GM19452 (cell line): ENCODE data around the gene CBLC.
"Not testable (repeated sequence)": the region's sequence is repeated elsewhere in the genome, so short reads cannot be mapped to it uniquely, and the experiment has no call there.

ENCODE experiments used
- ATAC-seq: cut with Tn5 transposase; IDR thresholded peaks from one replicate; pipeline ENCODE4 v1.9.1; 2021; ENCODE audit not compliant: unreplicated experiment

CBLC gene

DNA sequence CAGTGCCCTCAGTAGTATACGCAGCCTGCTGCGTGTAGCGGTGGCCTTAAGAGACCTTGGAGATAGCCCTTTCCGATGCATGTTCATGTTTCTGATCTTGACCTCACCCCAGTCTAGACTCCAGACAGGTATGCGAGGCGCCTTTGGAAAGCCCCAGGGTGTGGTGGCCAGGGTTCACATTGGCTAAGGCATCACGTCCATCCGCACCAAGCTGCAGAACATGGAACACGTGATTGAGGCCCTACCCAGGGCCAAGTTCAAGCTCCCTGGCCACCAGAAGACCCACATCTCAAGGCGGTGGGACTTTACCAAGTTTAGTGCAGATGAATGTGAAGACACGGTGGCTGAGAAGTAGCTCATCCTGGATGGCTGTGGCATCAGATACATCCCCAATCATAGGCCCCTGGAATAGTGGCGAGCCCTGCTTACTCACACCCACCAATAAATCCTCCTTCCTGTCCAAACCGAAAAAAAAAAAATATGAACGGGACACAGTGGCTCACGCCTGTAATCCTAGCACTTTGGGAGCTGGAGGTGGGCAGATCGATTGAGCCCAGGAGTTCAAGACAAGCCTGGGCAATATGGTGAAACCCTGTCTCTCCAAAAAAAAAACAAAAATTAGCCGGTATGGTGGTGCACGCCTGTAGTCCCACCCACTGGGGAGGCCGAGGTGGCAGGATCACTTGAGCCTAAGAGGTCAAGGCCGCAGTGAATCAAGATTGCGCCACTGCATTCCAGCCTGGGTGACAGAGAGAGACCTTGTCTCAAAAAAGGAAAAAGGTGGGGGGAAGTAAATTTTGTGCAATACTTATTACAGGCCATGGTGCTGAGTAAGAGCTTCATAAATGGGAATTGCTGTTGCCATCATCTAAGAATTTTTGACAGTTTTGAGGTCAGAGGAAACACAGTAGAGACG lies 12.4 kb upstream of the CBLC start:
- no peak for ATAC-seq

DNA sequence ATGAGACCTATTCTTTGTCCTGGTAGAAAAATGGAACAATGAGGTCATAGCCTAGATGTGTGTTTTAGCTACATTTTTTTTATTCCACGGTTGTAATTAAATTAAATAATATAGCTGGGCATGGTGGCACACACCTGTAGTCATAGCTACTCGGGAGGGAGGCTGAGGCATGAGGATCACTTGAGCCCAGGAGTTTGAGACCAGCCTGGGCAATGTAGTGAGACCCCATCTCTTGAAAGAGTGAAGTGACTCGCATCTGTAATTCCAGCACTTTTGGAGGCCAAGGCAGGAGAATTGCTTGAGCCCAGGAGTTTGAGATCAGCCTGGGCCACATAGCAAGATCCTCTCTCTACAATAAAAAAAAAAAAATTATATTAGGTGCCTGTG lies 11.7 kb upstream of the CBLC start:
- no peak for ATAC-seq

DNA sequence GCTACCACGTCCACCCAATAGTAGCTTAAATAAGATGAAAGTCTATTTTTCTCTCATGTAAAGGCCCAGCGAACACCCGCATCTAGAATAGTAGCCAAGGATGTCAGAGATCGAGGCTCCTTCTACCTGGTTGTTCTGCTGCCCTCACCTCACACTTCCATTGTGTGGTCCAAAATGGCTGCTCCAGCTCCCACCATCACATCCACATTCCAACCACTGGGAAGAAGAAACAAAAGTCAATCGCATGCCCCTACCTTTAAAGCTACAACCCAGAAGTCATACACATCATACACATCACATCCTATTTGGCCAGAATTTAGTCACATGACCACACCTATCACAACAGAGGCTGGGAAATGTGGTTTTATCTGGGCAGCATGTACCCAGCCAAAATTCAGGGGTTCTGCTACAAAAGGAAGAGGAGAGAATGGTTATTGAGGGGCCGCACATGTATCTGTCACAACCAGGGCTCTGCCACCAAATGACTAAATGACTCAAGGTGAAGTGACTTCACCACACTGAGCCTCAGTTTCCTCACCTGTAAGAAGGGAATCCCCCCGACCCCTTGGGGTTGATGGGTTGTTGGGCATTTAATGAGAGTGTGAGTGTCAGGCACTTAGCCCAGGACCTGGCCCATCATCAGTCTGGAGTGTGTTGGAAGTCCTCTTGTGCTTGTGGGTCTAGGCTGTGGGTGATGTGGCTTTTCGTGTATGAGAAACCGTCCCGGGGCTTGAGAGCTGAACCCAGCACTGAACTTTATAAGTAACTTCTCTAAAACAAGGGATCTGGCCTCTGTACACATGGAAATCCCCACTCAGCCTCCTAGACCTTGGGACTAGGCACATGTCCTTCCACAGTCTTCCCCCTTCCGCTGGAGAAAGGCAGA lies 10.2 kb upstream of the CBLC start:
- ATAC-seq, result no peak

DNA sequence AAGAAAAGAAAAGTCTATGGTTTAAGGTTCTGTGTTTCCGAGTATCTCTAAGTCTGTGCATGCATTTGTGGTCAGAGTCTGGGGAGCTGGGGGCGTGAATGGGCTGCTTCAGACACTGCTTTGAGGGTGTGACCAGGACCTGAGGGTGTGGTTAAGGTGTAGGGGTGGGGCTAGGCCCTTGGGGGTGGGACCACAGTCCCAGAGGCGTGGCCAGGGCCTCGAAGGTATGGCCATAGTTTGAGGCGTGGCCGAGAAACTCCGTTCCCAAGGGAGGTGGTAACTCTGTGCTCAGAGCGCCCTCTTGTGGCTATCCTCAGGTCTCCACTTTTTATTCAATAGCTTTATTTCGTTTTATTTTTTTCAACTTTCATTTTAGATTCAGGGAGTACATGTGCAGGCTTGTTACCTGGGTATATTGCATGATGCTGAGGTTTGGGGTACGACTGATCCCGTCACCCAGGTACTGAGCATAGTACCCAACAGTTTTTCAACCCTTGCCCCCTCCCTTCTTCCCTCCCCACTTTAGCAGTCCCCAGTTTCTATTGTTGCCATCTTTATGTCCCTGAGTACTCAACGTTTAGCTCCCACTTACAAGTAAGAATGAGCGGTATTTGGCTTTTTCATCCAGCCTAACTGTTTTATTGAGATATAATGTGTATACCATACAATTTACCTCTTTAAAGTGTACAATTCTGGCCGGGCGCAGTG lies 7.0 kb upstream of the CBLC start:
- peak; percentile 95 for ATAC-seq

DNA sequence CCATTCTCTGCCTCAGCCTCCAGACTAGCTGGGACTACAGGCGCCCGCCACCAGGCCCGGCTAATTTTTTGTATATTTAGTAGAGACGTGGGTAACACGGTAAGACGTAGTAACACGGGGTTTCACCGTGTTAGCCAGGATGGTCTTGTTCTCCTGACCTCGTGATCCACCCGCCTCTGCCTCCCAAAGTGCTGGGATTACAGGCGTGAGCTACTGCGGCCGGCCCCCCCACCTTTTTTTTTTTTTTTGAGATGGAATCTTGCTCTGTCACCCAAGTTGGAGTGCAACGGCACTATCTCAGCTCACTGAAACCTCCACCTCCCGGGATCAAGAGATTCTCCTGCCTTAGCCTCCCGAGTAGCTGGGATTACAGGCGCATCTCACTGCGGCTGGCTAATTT lies 5.5 kb upstream of the CBLC start:
- not testable (repeated sequence) for ATAC-seq

DNA sequence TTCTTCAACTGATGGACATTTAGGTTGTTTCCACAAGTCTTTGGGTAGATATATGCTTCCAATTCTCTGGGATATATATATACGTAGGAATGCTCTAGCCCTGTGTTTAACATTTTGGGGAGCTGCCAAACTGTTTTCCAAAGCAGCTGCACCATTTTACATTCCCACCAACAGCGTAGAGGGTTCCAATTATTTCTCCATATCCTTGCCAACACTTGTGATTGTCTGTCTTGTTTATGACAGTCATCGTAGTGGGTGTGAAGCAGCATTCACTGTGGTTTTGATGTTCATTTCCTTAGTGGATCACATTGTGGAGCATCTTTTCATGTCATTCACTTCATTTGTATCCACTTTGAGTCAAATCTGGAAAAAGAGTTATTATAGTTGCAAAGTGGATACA lies 4.7 kb upstream of the CBLC start:
- ATAC-seq, result no peak

DNA sequence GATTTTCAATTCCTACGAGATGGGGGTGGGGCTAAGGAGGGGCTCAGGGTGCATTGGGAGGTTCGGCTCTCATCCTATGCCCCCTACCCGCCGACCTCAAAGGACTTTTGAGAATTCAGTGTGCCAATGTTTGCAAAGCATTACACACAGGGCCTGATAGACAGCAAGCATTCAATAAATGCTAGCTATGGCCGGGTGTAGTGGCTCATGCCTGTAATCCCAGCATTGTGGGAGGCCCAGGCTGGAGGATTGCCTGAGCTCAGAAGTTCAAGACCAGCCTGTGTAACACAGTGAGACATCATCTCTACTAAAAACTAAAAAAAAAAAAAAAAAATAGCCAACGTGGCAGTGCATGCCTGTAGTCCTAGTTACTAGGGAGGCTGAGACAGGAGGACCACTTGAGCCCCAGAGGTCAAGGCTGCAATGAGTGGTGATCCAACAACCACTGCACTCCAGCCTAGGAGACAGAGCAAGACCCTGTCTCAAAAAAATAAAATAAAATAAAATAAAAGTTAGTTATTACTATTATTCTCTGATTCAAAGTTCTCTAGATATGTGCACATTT lies 1.9 kb upstream of the CBLC start:
- ATAC-seq, result no peak

DNA sequence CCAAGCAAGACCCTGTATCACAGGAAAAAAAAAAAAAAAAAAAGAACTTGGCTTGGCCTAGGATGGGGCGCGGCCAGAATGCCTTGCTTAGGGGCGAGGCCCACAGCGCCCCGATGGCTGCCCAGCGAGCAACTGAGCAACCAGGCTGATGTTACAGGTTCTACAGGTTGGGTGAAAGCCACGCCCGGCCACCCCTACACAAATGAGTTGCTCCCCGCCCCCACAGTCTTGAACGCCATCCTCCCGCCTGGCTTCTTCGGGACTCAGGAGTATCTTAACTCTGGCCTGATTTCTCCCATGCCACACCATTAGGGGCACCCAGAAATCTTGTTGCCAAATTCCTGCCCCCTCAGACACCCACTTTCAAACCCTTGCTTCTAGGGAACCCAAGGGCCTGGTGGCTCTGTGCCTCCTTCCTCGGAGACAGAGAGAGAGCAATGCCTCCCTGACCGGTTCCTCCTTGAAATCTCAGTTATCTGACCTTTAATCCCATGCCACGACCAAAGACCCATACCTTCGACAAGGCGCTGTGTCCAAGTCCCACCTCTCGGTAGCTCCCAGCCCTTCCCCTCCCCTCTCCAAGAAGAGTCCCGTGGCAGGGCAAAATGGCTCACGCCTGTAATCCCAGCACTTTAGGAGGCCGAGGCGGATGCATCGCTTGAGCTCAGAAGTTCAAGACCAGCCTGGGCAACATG lies 1.1 kb upstream of the CBLC start:
- no peak for ATAC-seq

DNA sequence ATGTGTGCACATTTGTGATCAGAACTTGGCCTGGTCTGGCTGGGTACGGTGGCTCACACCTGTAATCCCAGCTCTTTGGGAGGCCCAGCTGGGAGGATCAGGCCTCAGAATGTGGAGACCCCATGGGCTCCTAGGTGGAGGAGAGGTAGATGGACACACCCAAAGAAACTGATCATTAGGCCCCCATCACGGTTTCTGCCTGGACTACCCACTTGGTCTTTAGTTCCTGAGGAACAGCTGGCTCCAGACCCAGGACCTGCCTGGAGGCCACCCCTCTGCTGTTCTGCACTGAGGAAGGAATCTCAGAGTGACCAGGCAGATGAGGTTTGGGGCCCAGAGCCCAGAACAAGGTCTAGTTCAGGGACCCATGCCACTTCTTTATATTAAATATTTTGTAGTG lies 1.5 kb downstream of the CBLC start:
- no peak for ATAC-seq

DNA sequence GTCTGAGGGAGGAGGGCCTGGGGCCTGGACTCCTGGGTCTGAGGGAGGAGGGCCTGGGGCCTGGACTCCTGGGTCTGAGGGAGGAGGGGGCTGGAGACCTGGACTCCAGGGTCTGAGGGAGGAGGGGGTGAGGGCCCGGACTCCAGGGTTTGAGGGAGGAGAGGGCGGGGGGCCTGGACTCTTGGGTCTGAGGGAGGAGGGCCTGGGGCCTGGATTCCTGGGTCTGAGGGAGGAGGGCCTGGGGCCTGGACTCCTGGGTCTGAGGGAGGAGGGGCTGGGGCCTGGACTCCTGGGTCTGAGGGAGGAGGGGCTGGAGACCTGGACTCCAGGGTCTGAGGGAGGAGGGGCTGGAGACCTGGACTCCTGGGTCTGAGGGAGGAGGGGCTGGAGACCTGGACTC lies 4.0 kb downstream of the CBLC start:
- not testable (repeated sequence) for ATAC-seq

DNA sequence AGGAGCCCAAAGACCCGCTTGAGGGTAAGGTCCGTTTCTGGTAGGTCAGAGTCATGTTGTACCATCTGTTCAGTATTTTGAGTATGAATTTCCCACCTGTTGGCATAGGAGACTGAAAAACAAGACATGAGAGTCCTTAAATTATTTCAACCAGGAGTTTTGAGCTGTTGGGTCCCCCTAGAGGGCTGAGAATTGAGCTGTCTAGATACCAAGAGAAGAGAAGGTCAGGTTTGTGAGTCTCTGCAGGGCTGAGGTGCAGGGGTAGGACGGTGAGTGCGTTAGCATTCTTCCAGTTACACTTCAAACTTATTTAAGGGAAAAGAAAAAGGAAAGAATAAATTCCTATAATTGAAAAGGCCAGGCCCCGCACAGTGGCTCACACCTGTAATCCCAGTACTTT lies 5.0 kb downstream of the CBLC start:
- no peak for ATAC-seq

DNA sequence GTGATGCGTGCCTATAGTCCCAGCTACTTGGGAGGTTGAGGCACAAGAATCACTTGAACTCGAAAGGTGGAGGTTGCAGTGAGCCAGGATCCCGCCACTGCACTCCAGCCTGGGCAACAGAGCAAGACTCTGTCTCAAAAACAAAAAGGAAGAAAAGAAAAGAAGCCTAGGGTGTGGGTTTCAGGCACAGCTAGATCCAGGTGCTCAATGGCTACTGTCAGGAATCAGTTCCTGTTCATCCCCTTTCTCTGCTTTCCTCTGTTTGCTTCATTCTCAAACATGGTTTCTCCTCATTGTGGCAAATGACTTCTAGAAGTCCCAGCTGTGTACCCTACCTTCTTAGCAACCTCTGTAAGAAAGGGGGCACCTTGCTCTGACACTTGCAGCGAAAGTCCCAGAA lies 5.9 kb downstream of the CBLC start:
- no peak for ATAC-seq

DNA sequence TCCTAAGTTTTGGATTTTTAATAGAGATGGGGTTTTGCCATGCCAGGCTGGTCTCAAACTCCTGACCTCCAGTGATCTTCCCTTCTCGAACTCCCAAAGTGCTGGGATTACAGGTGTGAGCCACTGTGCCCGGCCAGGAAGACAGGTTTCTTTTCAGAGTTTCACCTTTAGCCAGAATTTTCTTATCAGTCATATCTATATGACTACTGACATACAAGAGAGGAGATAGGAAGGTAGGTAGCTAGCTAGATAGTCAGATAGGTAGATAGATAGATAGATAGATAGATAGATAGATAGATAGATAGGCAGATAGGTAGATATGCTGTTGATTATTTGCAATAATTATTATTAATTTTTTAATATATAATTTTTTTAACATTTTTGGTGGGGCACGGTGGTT lies 7.6 kb downstream of the CBLC start:
- ATAC-seq, result no peak

DNA sequence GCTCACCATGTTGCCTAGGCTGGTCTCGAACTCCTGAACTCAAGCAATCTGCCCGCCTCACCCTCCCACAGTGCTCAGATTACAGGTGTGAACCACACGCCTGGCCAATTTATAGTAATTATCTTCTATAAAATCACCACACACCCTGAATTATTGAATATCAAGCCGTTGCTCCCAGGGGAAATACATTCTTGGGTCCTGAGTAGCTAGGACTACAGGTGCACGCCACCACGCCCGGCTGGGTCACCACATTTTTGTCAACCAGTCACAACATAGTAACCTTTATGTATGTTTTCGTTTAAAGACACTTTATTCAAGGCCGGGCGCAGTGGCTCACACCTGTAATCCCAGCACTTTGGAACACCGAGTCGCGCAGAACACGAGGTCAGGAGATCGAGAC lies 8.3 kb downstream of the CBLC start:
- no peak for ATAC-seq

DNA sequence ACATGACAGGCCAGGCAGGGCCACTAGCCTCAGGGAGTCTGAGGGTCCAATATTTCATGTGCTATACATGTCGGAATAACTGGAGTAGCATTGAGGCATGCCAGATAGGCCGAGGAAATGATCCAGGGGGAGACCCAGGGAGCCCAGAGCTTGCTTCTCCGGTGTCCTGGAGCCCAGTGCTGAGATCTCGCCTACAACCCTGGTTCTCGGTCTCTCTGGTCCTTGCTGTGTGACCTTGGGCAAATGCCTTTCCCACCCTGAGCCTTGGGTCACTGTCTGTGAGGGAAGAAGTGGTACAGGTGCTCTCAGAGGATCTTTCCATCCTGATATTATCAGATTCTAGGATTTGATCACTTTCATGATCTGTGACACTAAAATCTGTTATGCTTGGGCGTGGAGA lies 11.3 kb downstream of the CBLC start:
- ATAC-seq, result no peak

DNA sequence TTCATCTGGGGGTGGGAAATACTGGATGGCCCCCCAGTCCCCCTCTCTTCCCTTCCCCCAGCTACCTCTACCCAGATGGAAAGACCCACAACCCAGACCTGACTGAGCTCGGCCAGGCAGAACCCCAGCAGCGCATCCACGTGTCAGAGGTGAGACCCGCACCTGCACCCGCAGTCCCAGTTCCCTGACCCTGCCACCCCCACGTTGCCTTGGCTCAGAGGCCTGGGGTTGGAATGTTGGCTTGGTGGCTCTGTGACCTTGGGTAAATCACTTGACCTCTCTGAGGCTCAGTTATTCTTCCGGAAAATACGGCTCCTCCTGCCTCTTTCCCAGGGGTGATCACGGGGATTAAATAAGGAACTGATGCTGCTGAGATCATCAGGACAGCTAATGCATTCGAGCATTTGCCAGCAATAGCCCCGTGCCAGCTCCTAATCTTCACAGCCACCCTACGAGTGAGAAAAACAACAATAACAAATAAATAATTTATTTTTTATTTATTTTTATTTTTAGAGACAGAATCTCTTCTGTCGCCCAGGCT lies 12.3 kb downstream of the CBLC start:
- no peak for ATAC-seq

DNA sequence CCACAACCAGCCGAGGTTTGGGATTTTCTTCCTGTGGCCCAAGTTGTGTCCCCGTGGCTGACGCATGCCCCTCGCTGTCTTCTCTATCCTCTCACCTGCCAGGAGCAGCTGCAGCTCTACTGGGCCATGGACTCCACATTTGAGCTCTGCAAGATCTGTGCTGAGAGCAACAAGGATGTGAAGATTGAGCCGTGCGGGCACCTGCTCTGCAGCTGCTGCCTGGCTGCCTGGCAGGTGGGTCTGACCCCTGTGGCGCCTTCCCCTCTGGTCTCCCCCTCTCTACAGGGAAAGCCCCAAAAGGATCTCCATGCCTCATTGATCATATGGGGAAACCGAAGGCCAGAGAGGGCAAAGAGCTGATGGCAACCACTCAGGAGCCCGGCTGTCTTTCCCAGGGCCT lies 14.6 kb downstream of the CBLC start:
- ATAC-seq, result no peak

DNA sequence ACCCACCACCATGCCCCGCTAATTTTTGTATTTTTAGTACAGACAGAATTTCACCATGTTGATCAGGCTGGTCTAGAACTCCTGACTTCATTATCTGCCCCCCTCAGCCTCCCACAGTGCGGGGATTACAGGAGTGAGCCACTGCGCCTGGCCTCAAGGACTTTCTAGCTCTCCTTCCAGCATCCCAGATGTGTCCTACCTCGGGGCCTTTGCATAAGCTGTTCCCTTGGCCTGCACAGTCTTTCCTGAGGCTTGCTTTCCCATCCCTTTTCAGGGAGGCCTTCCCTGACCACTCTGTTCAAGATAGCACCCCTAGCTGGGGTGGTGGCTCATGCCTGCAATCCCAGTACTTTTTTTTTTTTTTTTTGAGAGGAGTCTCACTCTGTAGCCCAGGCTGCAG lies 16.9 kb downstream of the CBLC start:
- ATAC-seq, result no peak

DNA sequence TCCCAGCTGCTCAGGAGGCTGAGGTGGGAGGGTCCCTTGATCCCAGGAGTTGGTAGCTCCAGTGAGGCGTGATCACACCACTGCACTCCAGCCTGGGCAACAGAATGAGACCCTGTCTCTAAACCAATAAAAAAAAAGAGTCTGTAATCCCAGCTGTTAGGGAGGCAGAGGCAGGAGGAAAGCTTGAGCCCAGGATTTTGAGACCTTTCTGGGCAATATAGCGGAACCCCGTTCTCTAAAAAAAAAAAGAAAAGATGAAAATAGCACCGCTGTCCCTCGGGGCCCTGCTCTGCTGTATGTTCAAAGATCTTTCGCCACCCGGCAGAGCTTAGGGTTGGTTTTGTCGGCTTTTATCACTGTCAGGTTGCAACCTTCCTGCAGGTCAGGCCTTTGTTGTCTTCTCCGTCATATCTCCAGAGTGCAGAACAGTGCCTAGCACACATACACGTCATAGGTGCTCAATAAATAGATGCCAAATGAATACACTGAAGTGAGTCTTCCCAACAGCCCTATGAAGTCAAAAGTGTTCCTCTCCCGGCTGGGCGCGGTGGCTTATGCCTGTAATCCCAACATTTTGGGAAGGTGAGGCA lies 17.8 kb downstream of the CBLC start:
- no peak for ATAC-seq

DNA sequence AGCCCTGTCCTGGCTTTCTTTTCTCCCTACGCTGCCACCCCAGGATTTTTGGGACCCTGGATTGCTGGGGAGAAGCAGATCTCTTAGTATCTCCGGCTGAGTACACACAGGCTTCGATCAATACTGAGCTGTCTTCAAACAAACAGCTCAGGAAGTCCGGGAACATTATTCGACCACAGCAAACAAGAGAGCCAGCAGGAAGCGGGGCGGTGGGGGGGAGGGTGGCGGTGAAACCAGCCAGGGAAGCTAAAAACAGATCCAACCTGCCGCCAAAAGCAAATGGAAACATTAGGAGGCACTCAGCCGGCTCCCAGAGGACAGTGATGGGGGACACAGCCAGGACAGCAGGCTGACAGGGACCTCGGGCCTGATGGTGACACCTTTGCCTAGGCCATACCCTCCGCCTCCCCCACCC lies 19.0 kb downstream of the CBLC start:
- no peak for ATAC-seq
